Ovary (tissue), 9 donors: ENCODE measurements around the gene UBTD1. TPM values are rescaled to one million over a fixed set of nuclear protein-coding genes. Genes with fewer than 3 reads are reported as not detected.

ENCODE experiments used
- DNase-seq, 5 donors: peaks; one replicate each; pipeline ENCODE4 v3.0.0-alpha.2; 2019 to 2020
- H3K27ac ChIP-seq, 2 donors: fragments of 200-600 bp; one replicate each; pipeline versions ENCODE4 v1.5.1 to v1.8.0; 2019 to 2022
- H3K27me3 ChIP-seq: fragments of 200-600 bp; one replicate; pipeline ENCODE4 v1.8.0; 2022
- H3K36me3 ChIP-seq: fragments of 200-600 bp; sonication (generic); one replicate; pipeline ENCODE4 v1.5.1; 2019
- H3K4me1 ChIP-seq: one replicate; pipeline ENCODE4 v1.8.1; 2013; ENCODE audit warnings: mild to moderate bottlenecking, moderate library complexity; ENCODE audit not compliant: insufficient read depth
- H3K4me3 ChIP-seq: fragments of 200-600 bp; sonication (generic); one replicate; pipeline ENCODE4 v1.5.1; 2017
- H3K9me3 ChIP-seq, 2 donors: fragments of 200-600 bp in 1 of 2; sonication (generic) in 1 of 2; one replicate each; pipeline versions ENCODE4 v1.5.1 to v1.8.1; 2013 to 2019; ENCODE audit warnings: mild to moderate bottlenecking in 1 of 2, moderate library complexity in 1 of 2
- EP300 ChIP-seq: sonication (generic); formaldehyde crosslinking; IDR thresholded peaks from one replicate; pipeline ENCODE4 v1.6.1; 2017; ENCODE audit warnings: antibody characterized with exemption
- POLR2A ChIP-seq: fragments of 450-650 bp; IDR thresholded peaks from one replicate; pipeline ENCODE4 v1.6.1; 2017; ENCODE audit warnings: antibody characterized with exemption, mild to moderate bottlenecking, moderate library complexity
- WGBS, 3 donors: extraction: QIAGEN DNeasy Blood & Tissue Kit in 1 of 3; methylation state at CpG; one replicate each; pipeline versions ENCODE4 v1.1.5 to v1.1.7; 2013 to 2017; 5-methylcytosine and 5-hydroxymethylcytosine counted together
- intact Hi-C, 4 donors: fragments of 100-400 bp; cut with DNase I; formaldehyde crosslinking; loops; one replicate each; pipeline versions ENCODE4 v1.11.0 to v1.15.1; 2022 to 2023
- polyA plus RNA-seq, 2 donors: library from polyadenylated mRNA; stranded (reverse); fragments of 200-250 nt in 1 of 2; fragments of 350-450 nt in 1 of 2; fragmentation: Illumina TruSeq in 1 of 2; extraction: RNeasy Lipid Tissue Mini Kit (QIAGEN cat#74804) in 1 of 2; gene quantifications; one replicate each; pipeline ENCODE4 v1.2.3, GENCODE V29; 2013 to 2014
- total RNA-seq, 7 donors: library from RNA; depleted of rRNA in 2 of 7; stranded (reverse); fragments of >200 nt in 2 of 7; fragmentation: NEBNext Ultra II Directional in 3 of 7; extraction: Animal tissue kit (Norgen Biotek cat#: 25700) in 3 of 7; gene quantifications; one replicate each; pipeline versions ENCODE4 v1.1.0 to v1.2.4, GENCODE V29; 2016 to 2023
- TF ChIP-seq, protein P1 (sequence below), 3 donors: fragments of 450-650 bp in 2 of 3; fragments of 200-600 bp in 1 of 3; IDR thresholded peaks; one replicate each; pipeline versions ENCODE4 v1.5.1 to v1.8.0; 2016 to 2022; ENCODE audit warnings: antibody characterized with exemption in 3 of 3, mild to moderate bottlenecking in 1 of 3
- donor health status: DM: no; HTN: no; CAD: no; lungs with moderate emphysema.
- donor health status: DM: no; HTN: no; CAD: no.
- donor health status: Bipolar disorder and iron deficiency.
- donor health status: DM: yes; HTN: yes; CAD: no.
- donor health status: DM: no; HTN: no; CAD: no.
- donor health status: DM: yes; HTN: yes; CAD: no.

Gene UBTD1
- total and polyA plus RNA-seq, 9 donors = 0.20 to 15.2 (median 11.5) TPM

GRCh38 chr10:97547962-97548361 is 49.2 kb downstream of the UBTD1 start:
- no peaks in the 10 kb centered on the region for H3K9me3 ChIP-seq
- no peaks in the 10 kb centered on the region for H3K36me3 ChIP-seq
- H3K27me3 ChIP-seq = no peaks in the 10 kb centered on the region
- intact Hi-C loops = loop anchor here in 1 of 4 donors (10.0 kb wide), 1 partner anchor 53 kb away; the partner anchor contains the start of genes MMS19 and UBTD1
- H3K4me3 ChIP-seq = no peak overlapping the region
- DNase-seq = peak in 1 of 5 donors; percentile 19
- 50 to 66% (median 65%) methylated on average over 4 of the region's 4 CpGs for WGBS, 3 donors
- peaks cover 5% of the 10 kb centered on the region for H3K4me1 ChIP-seq
- no peak overlapping the region for H3K27ac ChIP-seq
- TF ChIP-seq POLR2A = no peak
- TF ChIP-seq EP300 = no peak
- TF ChIP-seq, protein P1, sequence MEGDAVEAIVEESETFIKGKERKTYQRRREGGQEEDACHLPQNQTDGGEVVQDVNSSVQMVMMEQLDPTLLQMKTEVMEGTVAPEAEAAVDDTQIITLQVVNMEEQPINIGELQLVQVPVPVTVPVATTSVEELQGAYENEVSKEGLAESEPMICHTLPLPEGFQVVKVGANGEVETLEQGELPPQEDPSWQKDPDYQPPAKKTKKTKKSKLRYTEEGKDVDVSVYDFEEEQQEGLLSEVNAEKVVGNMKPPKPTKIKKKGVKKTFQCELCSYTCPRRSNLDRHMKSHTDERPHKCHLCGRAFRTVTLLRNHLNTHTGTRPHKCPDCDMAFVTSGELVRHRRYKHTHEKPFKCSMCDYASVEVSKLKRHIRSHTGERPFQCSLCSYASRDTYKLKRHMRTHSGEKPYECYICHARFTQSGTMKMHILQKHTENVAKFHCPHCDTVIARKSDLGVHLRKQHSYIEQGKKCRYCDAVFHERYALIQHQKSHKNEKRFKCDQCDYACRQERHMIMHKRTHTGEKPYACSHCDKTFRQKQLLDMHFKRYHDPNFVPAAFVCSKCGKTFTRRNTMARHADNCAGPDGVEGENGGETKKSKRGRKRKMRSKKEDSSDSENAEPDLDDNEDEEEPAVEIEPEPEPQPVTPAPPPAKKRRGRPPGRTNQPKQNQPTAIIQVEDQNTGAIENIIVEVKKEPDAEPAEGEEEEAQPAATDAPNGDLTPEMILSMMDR (IDR thresholded peaks at IDR 0.05) = no peak

DNA sequence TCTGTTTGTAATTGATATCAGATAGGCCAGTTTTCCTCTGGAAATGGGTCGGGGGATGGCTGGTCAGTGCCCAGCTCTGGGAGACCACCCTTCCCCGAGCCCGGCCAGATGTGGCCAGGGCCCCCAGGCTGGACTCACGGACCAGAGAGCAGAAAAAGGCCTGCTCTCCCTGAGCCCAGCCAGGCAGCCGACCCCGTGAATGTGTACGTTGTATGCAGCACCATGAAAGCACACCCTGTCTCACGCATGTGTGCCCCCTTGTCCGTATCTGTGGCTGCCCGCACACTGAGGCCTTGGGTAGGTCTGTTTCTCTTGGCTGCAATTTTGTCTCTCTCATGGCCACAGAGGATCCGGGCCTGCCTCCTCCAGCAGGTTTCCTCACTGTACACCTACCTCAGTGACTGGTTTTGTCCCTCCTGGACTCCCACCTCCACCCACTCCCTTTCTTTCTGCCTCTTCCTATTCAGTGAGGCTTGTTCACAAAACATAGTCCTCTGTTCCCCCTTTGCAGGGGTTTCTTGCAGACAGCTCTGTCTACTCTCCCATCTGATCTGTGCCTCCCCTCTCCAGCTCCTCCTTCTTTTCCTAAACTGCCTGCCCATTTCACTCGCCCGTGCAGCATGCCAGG is 50.2 kb downstream of the UBTD1 start:
- DNase-seq = peak in 1 of 5 donors; percentile 31
- intact Hi-C loops = loop anchor here in 1 of 4 donors (10.0 kb wide), 1 partner anchor 54 kb away; the partner anchor contains the start of genes MMS19 and UBTD1
- H3K27ac ChIP-seq = no peak overlapping the region

GRCh38 chr10:97549587-97550322 is 51.0 kb downstream of the UBTD1 start:
- Histone ChIP-seq H3K9me3 (no peaks in the 10 kb centered on the region), H3K27me3 (no peaks in the 10 kb centered on the region), H3K4me1 (no peaks in the 10 kb centered on the region), H3K27ac (peak overlapping the region in 1 of 2 donors; percentile 45), H3K4me3 (no peak overlapping the region), H3K36me3 (no peaks in the 10 kb centered on the region)
- WGBS, 3 donors = 42 to 52% (median 44%) methylated on average over 13 of the region's 13 CpGs
- TF ChIP-seq, protein P1 (IDR thresholded peaks at IDR 0.05) = no peak
- TF ChIP-seq POLR2A (no peak), EP300 (no peak)
- DNase-seq = peak in 2 of 5 donors; percentile 40 to 60
- intact Hi-C loops = loop anchor here in 2 of 4 donors (5.0 to 10.0 kb wide), 2 partner anchors 55 to 87 kb away; partner anchors contain the start of genes MMS19 (in 1 of the 2) and UBTD1 (in 1 of the 2)

More for the DNA sequence above, 50.2 kb downstream of the UBTD1 start:
- no peaks in the 10 kb centered on the region for H3K9me3 ChIP-seq
- 86 to 90% (median 86%) methylated on average over 13 of the region's 13 CpGs for WGBS, 3 donors
- H3K27me3 ChIP-seq = no peaks in the 10 kb centered on the region
- H3K4me3 ChIP-seq = no peak overlapping the region
- TF ChIP-seq, protein P1 (IDR thresholded peaks at IDR 0.05) = no peak
- no peaks in the 10 kb centered on the region for H3K4me1 ChIP-seq
- no peaks in the 10 kb centered on the region for H3K36me3 ChIP-seq

- H3K4me1 ChIP-seq = no peaks in the 10 kb centered on the region
- WGBS, 3 donors = 73 to 81% (median 81%) methylated on average over 10 of the region's 10 CpGs
- no peaks in the 10 kb centered on the region for H3K36me3 ChIP-seq
- peak overlapping the region in 1 of 2 donors; percentile 45 for H3K27ac ChIP-seq
- TF ChIP-seq, protein P1 (IDR thresholded peaks at IDR 0.05) = no peak
- TF ChIP-seq EP300 = no peak
- no peaks in the 10 kb centered on the region for H3K27me3 ChIP-seq
- DNase-seq = peak in 1 of 5 donors; percentile 31
- intact Hi-C loops = loop anchor here in 2 of 4 donors (5.0 kb wide), 1 partner anchor 88 kb away; no protein-coding TSS in a partner anchor
- no peak overlapping the region for H3K4me3 ChIP-seq
- H3K9me3 ChIP-seq = no peaks in the 10 kb centered on the region
These were observed 51.8 kb downstream of the UBTD1 start for GRCh38 chr10:97550336-97551149.
